ENCODE data around the gene DNER. TPM values are rescaled to one million over a fixed set of nuclear protein-coding genes. Genes with fewer than 3 reads are reported as not detected.

DNER gene
- total RNA-seq, 1 experiment from 2014 or later: 0.18 TPM

GRCh38 chr2:229564300-229564907, 150.0 kb downstream of the DNER start:
- H3K27me3 ChIP-seq: no peaks in the 10 kb centered on the region; the same call in 1 of the 2 replicates
- no peak for DNase-seq
- no peaks in the 10 kb centered on the region for H3K36me3 ChIP-seq
- no peak overlapping the region for H3K27ac ChIP-seq
- H3K9me3 ChIP-seq (replicated peaks): no peaks in the 10 kb centered on the region
- H3K4me1 ChIP-seq: no peaks in the 10 kb centered on the region
- no peak overlapping the region for H3K4me3 ChIP-seq

- H3K4me3 ChIP-seq: no peak overlapping the region
- H3K4me1 ChIP-seq: no peaks in the 10 kb centered on the region
- no peak overlapping the region for H3K27ac ChIP-seq
- no peaks in the 10 kb centered on the region for H3K36me3 ChIP-seq
- DNase-seq: no peak
- H3K27me3 ChIP-seq: no peaks in the 10 kb centered on the region; the same call in 1 of the 2 replicates
- H3K9me3 ChIP-seq (replicated peaks): no peaks in the 10 kb centered on the region
Measured at GRCh38 chr2:229563388-229563787, 151.0 kb downstream of the DNER start.

- DNase-seq: no peak
- H3K27ac ChIP-seq: no peak overlapping the region
- no peaks in the 10 kb centered on the region for H3K4me1 ChIP-seq
Measured at GRCh38 chr2:229562472-229563127, 151.8 kb downstream of the DNER start.

GRCh38 chr2:229559986-229560385, 154.4 kb downstream of the DNER start:
- DNase-seq: no peak
- Histone ChIP-seq H3K4me1 (no peaks in the 10 kb centered on the region), H3K27me3 (no peaks in the 10 kb centered on the region), H3K4me3 (no peak overlapping the region), H3K36me3 (no peaks in the 10 kb centered on the region), H3K9me3 (replicated peaks) (no peaks in the 10 kb centered on the region), H3K27ac (no peak overlapping the region)

More at GRCh38 chr2:229562472-229563127, 151.8 kb downstream of the DNER start:
- no peaks in the 10 kb centered on the region for H3K9me3 ChIP-seq (replicated peaks)
- no peaks in the 10 kb centered on the region for H3K36me3 ChIP-seq
- no peaks in the 10 kb centered on the region for H3K27me3 ChIP-seq
- H3K4me3 ChIP-seq: no peak overlapping the region

GRCh38 chr2:229553091-229553490, 161.3 kb downstream of the DNER start:
- Histone ChIP-seq H3K4me3 (no peak overlapping the region), H3K27ac (no peak overlapping the region), H3K9me3 (replicated peaks) (no peaks in the 10 kb centered on the region), H3K4me1 (no peaks in the 10 kb centered on the region), H3K27me3 (no peaks in the 10 kb centered on the region), H3K36me3 (no peaks in the 10 kb centered on the region)
- no peak for DNase-seq

GRCh38 chr2:229543176-229543873, 171.0 kb downstream of the DNER start:
- H3K36me3 ChIP-seq: no peaks in the 10 kb centered on the region
- H3K4me3 ChIP-seq: no peak overlapping the region
- DNase-seq: no peak
- no peak overlapping the region for H3K27ac ChIP-seq
- H3K9me3 ChIP-seq (replicated peaks): no peaks in the 10 kb centered on the region
- H3K27me3 ChIP-seq: no peaks in the 10 kb centered on the region
- no peaks in the 10 kb centered on the region for H3K4me1 ChIP-seq

GRCh38 chr2:229539628-229540027, 174.7 kb downstream of the DNER start:
- Histone ChIP-seq H3K27ac (no peak overlapping the region), H3K27me3 (no peaks in the 10 kb centered on the region), H3K4me3 (no peak overlapping the region), H3K9me3 (replicated peaks) (no peaks in the 10 kb centered on the region), H3K4me1 (no peaks in the 10 kb centered on the region), H3K36me3 (no peaks in the 10 kb centered on the region)
- no peak for DNase-seq

- H3K9me3 ChIP-seq (replicated peaks): no peaks in the 10 kb centered on the region; the same call in 1 of the 2 replicates
- H3K4me1 ChIP-seq: no peaks in the 10 kb centered on the region
- H3K27ac ChIP-seq: no peak overlapping the region
- no peak for DNase-seq
- no peaks in the 10 kb centered on the region for H3K36me3 ChIP-seq
- H3K4me3 ChIP-seq: no peak overlapping the region
- no peaks in the 10 kb centered on the region for H3K27me3 ChIP-seq
Measured at GRCh38 chr2:229531594-229531993, 182.8 kb downstream of the DNER start.

- DNase-seq: no peak
- H3K36me3 ChIP-seq: no peaks in the 10 kb centered on the region
Measured at GRCh38 chr2:229530434-229530833, 183.9 kb downstream of the DNER start.

GRCh38 chr2:229528846-229529245, 185.5 kb downstream of the DNER start:
- Histone ChIP-seq H3K36me3 (no peaks in the 10 kb centered on the region), H3K4me1 (no peaks in the 10 kb centered on the region), H3K9me3 (replicated peaks) (no peaks in the 10 kb centered on the region; the same call in 1 of the 2 replicates)

More at GRCh38 chr2:229530434-229530833, 183.9 kb downstream of the DNER start:
- Histone ChIP-seq H3K4me1 (no peaks in the 10 kb centered on the region), H3K4me3 (no peak overlapping the region), H3K27me3 (no peaks in the 10 kb centered on the region), H3K9me3 (replicated peaks) (no peaks in the 10 kb centered on the region; the same call in 1 of the 2 replicates), H3K27ac (no peak overlapping the region)

GRCh38 chr2:229526951-229527350, 187.4 kb downstream of the DNER start:
- DNase-seq: no peak
- Histone ChIP-seq H3K27me3 (0 out of 2 replicates have a peak, but pooled peaks cover 3% of the 10 kb centered on the region), H3K36me3 (no peaks in the 10 kb centered on the region), H3K4me1 (no peaks in the 10 kb centered on the region), H3K9me3 (replicated peaks) (no peaks in the 10 kb centered on the region; the same call in 1 of the 2 replicates), H3K4me3 (no peak overlapping the region), H3K27ac (no peak overlapping the region)

More at GRCh38 chr2:229528846-229529245, 185.5 kb downstream of the DNER start:
- H3K27ac ChIP-seq: no peak overlapping the region
- no peak overlapping the region for H3K4me3 ChIP-seq
- 0 out of 2 replicates have a peak, but pooled peaks cover 3% of the 10 kb centered on the region for H3K27me3 ChIP-seq
- DNase-seq: no peak

GRCh38 chr2:229524799-229525198, 189.6 kb downstream of the DNER start:
- no peaks in the 10 kb centered on the region for H3K36me3 ChIP-seq
- H3K4me1 ChIP-seq: no peaks in the 10 kb centered on the region
- no peak overlapping the region for H3K4me3 ChIP-seq
- H3K27me3 ChIP-seq: 0 out of 2 replicates have a peak, but pooled peaks cover 3% of the 10 kb centered on the region
- H3K27ac ChIP-seq: no peak overlapping the region
- no peaks in the 10 kb centered on the region for H3K9me3 ChIP-seq (replicated peaks)
- no peak for DNase-seq

GRCh38 chr2:229523663-229524062, 190.7 kb downstream of the DNER start:
- H3K4me1 ChIP-seq: no peaks in the 10 kb centered on the region
- no peaks in the 10 kb centered on the region for H3K36me3 ChIP-seq
- no peak for DNase-seq
- no peak overlapping the region for H3K4me3 ChIP-seq
- H3K27me3 ChIP-seq: 0 out of 2 replicates have a peak, but pooled peaks cover 3% of the 10 kb centered on the region
- no peak overlapping the region for H3K27ac ChIP-seq
- no peaks in the 10 kb centered on the region for H3K9me3 ChIP-seq (replicated peaks)

- H3K27me3 ChIP-seq: 0 out of 2 replicates have a peak, but pooled peaks cover 3% of the 10 kb centered on the region
- H3K9me3 ChIP-seq (replicated peaks): no peaks in the 10 kb centered on the region
- no peaks in the 10 kb centered on the region for H3K4me1 ChIP-seq
- no peak overlapping the region for H3K4me3 ChIP-seq
- DNase-seq: no peak
- no peak overlapping the region for H3K27ac ChIP-seq
- no peaks in the 10 kb centered on the region for H3K36me3 ChIP-seq
Measured at GRCh38 chr2:229521576-229521975, 192.8 kb downstream of the DNER start.

- no peak for DNase-seq
Measured at GRCh38 chr2:229520691-229521096, 193.7 kb downstream of the DNER start.

More at GRCh38 chr2:229520691-229521096, 193.7 kb downstream of the DNER start:
- no peaks in the 10 kb centered on the region for H3K36me3 ChIP-seq
- 0 out of 2 replicates have a peak, but pooled peaks cover 3% of the 10 kb centered on the region for H3K27me3 ChIP-seq
- H3K4me3 ChIP-seq: no peak overlapping the region
- H3K9me3 ChIP-seq (replicated peaks): no peaks in the 10 kb centered on the region
- no peaks in the 10 kb centered on the region for H3K4me1 ChIP-seq
- H3K27ac ChIP-seq: no peak overlapping the region
